Measurements from ENCODE around the gene MTX1.
A peak's percentile ranks its signal among the peaks of the same experiment; 100 is the strongest.
"Not testable (repeated sequence)": the region's sequence is repeated elsewhere in the genome, so short reads cannot be mapped to it uniquely, and the experiment has no call there.

The MTX1 gene

DNA sequence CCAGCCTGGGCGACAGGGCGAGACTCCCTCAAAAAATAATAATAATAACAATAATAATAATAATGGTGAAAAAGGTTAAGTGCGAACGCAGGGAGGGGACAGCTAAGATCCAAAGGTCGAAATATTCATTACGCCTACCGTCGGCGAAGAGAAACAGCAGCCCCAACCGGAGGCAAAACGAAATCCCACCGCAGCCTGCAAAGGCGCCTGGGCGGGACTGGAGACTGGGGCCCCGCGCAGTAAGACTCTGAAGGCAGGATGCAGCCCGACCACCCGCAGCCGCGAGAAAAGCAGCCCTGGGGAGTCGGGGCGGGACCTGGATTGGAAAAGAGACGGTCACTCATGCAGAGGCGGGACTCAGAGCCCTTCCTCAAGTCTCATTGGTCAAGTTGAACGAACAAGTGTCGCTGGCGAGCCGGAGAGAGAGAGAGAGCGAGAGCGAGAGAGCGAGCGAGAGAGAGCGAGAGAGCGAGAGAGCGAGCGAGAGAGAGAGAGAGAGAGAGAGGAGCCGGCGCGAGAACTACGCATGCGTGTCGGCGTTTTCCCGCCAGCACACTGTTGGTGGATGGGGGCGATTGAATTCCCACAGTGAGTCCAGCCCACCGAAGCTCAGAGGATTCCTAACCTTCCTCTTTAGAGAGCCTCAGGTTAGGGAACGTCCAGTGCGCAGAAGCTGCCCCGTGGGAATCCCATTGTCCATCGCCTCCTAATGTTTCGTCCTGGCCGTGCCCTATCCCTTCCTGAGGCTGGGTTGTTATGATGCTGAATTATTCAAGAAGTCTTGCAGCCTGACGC, 36.1 kb downstream of the MTX1 start:
- Histone ChIP-seq H3K27me3 (ENCODE audit: control insufficient read depth, insufficient read depth, low read length) (no peaks in the 10 kb centered on the region), H3K36me3 (ENCODE audit: control insufficient read depth, insufficient read depth, low read length) (peaks cover 4% of the 10 kb centered on the region), H3K9me3 (ENCODE audit: control insufficient read depth, insufficient read depth, low read length) (no peaks in the 10 kb centered on the region), H3K4me1 (ENCODE audit: control insufficient read depth, insufficient read depth, low read length) (peaks cover 5% of the 10 kb centered on the region; the same call in 1 of the 2 replicates), H3K4me3 (ENCODE audit: low read length) (peak overlapping the region; percentile 48; the same call in 1 of the 2 replicates), H3K27ac (ENCODE audit: low read length) (no peak overlapping the region)
- no CpG with 5 or more reads among the region's 53 CpGs for WGBS (ENCODE audit: insufficient coverage, insufficient read length)
- peak; percentile 83 for DNase-seq (ENCODE audit: low read depth, low spot score)

DNA sequence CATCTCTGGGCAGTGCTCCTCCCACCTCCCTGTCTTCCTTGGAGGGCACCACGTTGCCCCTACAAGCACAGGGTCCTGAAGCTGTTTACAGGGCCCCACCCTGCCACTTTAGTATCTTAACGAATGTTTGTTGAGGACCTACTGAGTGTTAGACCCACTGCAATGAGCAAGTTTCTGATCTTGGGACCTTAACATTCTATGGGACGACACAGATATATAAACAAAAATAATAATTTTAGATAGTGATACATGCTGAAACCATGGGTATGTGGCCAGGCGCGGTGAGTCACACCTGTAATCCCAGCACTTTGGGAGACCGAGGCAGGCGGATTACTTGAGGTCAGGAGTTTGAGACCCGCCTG, 36.6 kb downstream of the MTX1 start:
- H3K4me1 ChIP-seq (ENCODE audit: control insufficient read depth, insufficient read depth, low read length), result peaks cover 6% of the 10 kb centered on the region; the same call in 1 of the 2 replicates
- no peak overlapping the region for H3K27ac ChIP-seq (ENCODE audit: low read length)
- peaks cover 4% of the 10 kb centered on the region for H3K36me3 ChIP-seq (ENCODE audit: control insufficient read depth, insufficient read depth, low read length)
- peak overlapping the region; percentile 37; the same call in 1 of the 2 replicates for H3K4me3 ChIP-seq (ENCODE audit: low read length)
- DNase-seq (ENCODE audit: low read depth, low spot score), result no peak
- H3K9me3 ChIP-seq (ENCODE audit: control insufficient read depth, insufficient read depth, low read length), result no peaks in the 10 kb centered on the region
- no CpG with 5 or more reads among the region's 8 CpGs for WGBS (ENCODE audit: insufficient coverage, insufficient read length)
- no peaks in the 10 kb centered on the region for H3K27me3 ChIP-seq (ENCODE audit: control insufficient read depth, insufficient read depth, low read length)

DNA sequence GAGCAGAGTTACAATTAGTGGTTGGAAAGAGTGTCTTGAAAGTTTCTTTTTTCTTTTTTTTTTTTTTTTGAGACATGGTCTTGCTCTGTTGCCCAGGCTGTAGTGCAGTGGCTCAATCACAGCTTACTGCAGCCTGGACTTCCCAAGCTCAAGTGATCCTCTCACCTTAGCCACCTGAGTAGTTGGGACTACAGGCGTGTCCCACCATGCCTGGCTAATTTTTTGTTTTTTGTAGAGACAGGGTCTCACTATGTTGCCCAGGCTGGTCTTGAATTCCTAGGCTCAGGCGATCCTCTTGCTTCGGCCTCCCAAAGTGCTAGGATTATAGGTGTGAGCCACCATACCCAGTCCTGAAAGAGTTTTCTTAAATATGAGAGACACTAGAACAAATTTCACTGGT, 38.3 kb downstream of the MTX1 start:
- WGBS (ENCODE audit: insufficient coverage, insufficient read length), result no CpG with 5 or more reads among the region's 3 CpGs
- not testable (repeated sequence) for H3K27me3 ChIP-seq (ENCODE audit: control insufficient read depth, insufficient read depth, low read length); DNase-seq (ENCODE audit: low read depth, low spot score); H3K4me1 ChIP-seq (ENCODE audit: control insufficient read depth, insufficient read depth, low read length); H3K4me3 ChIP-seq (ENCODE audit: low read length); H3K9me3 ChIP-seq (ENCODE audit: control insufficient read depth, insufficient read depth, low read length); H3K36me3 ChIP-seq (ENCODE audit: control insufficient read depth, insufficient read depth, low read length); H3K27ac ChIP-seq (ENCODE audit: low read length)

DNA sequence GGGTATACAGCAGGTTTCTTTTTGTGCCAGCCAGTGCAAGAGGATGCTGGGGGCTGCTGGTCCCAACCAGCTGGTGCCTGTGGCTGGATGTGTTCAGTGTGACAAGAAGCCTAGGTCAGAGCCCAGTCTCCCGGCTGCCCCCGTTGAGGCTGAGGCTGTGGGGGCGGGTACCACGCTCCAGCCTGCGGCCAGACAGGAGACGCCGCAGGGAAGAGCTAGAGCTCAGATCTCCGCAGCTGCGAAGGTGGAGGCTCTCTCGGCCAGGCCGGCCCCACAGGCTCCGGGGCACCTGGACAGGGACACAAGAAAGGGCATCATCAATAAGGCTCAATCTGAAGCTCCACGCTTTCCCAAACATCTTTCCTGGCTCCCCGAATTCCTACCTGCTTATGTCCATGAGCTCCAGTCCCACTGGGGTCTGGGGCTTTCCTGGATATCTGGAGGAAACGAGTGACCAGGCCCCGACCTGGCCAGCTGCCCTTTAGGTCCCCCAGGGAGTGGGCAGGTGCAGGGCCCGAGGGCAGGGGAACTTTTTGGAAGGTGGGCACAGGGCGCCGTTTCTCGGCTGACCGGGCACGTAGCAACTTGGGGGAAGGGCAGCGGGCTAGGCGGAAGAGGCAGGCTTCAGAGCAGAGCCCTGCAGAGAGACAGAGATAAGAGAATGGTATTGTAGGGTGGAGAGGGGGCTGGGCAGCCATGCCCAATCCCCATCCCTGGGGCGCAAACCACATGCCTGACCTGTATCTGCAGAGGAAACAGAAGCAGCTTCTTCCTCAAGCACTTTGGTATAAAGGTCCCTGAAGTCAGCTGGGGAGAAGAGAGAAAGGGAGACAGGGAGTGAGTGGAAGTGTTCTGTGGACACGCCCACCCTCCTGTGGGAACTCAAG, 39.4 kb downstream of the MTX1 start:
- Histone ChIP-seq H3K9me3 (ENCODE audit: control insufficient read depth, insufficient read depth, low read length) (no peaks in the 10 kb centered on the region), H3K27ac (ENCODE audit: low read length) (no peak overlapping the region), H3K27me3 (ENCODE audit: control insufficient read depth, insufficient read depth, low read length) (no peaks in the 10 kb centered on the region), H3K4me3 (ENCODE audit: low read length) (no peak overlapping the region), H3K36me3 (ENCODE audit: control insufficient read depth, insufficient read depth, low read length) (peaks cover 4% of the 10 kb centered on the region), H3K4me1 (ENCODE audit: control insufficient read depth, insufficient read depth, low read length) (peaks cover 4% of the 10 kb centered on the region; the same call in 1 of the 2 replicates)
- no peak for DNase-seq (ENCODE audit: low read depth, low spot score)
- no CpG with 5 or more reads among the region's 26 CpGs for WGBS (ENCODE audit: insufficient coverage, insufficient read length)

DNA sequence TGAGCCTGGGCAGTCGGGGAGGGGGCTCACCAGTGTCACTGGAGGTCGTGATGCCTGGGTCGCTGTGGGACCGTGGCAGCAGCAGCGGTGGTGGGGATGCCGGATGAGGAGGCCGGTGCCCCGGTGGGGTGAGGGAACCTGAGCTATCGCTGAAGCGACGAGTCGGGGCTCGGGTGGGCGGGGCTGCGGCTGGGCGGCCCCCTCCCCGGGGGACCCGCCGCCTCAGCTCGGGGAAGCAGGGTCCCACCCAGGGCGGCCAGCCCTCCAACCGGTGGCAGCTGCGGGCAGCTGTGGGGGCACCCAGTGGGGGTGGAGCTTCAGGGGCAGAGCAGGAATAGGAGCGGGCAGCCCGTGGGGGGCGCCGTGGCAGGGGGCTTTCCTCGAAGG, 41.7 kb downstream of the MTX1 start:
- H3K36me3 ChIP-seq (ENCODE audit: control insufficient read depth, insufficient read depth, low read length), result peaks cover 4% of the 10 kb centered on the region
- no CpG with 5 or more reads among the region's 28 CpGs for WGBS (ENCODE audit: insufficient coverage, insufficient read length)
- H3K4me1 ChIP-seq (ENCODE audit: control insufficient read depth, insufficient read depth, low read length), result peaks cover 7% of the 10 kb centered on the region
- H3K27me3 ChIP-seq (ENCODE audit: control insufficient read depth, insufficient read depth, low read length), result no peaks in the 10 kb centered on the region
- peak overlapping the region; percentile 29; the same call in 1 of the 2 replicates for H3K4me3 ChIP-seq (ENCODE audit: low read length)
- no peak overlapping the region for H3K27ac ChIP-seq (ENCODE audit: low read length)
- H3K9me3 ChIP-seq (ENCODE audit: control insufficient read depth, insufficient read depth, low read length), result no peaks in the 10 kb centered on the region
- no peak for DNase-seq (ENCODE audit: low read depth, low spot score)

DNA sequence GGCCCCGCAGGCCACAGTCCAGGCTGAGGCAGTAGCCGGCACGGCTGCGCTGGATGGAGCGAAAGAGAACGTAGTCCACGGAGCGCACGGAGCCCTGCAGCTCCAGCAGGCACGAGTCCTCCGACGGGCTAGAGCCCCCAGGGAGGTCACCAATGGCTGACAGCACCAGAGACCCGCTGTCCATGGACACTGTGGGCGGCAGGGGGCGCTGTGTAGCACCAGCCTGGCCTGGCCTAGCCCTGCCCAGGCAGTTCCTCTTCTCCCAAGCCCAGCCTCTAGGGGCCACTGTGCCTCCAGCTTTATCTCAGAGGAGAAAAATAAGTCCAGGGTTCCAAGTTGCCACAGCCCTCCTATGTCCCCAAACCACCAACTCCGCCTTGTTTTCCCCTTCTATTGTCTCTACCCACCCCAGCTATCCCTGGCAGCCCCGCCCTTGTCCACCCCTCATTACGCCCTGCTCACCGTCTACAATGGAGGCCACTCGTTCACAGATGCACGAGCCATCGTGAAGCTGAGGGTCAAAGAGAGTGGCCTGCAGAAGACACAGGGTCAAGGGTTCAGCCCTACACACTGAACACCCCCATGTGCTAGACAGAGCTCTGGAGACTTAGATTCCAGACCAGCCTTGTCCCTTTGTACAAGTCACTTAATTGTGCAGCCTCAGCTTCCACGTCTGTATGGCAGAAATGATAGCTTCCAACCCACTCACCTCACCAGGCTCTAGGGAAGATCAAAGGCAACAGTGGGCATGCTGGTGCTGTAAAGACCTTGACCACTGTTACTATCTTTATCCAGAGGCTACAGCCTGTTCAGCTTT, 42.3 kb downstream of the MTX1 start:
- no peaks in the 10 kb centered on the region for H3K9me3 ChIP-seq (ENCODE audit: control insufficient read depth, insufficient read depth, low read length)
- H3K4me1 ChIP-seq (ENCODE audit: control insufficient read depth, insufficient read depth, low read length), result peaks cover 7% of the 10 kb centered on the region
- peaks cover 4% of the 10 kb centered on the region for H3K36me3 ChIP-seq (ENCODE audit: control insufficient read depth, insufficient read depth, low read length)
- no peak overlapping the region for H3K27ac ChIP-seq (ENCODE audit: low read length)
- H3K27me3 ChIP-seq (ENCODE audit: control insufficient read depth, insufficient read depth, low read length), result no peaks in the 10 kb centered on the region
- no CpG with 5 or more reads among the region's 23 CpGs for WGBS (ENCODE audit: insufficient coverage, insufficient read length)
- H3K4me3 ChIP-seq (ENCODE audit: low read length), result peak overlapping the region; percentile 29; the same call in 1 of the 2 replicates
- DNase-seq (ENCODE audit: low read depth, low spot score), result no peak

DNA sequence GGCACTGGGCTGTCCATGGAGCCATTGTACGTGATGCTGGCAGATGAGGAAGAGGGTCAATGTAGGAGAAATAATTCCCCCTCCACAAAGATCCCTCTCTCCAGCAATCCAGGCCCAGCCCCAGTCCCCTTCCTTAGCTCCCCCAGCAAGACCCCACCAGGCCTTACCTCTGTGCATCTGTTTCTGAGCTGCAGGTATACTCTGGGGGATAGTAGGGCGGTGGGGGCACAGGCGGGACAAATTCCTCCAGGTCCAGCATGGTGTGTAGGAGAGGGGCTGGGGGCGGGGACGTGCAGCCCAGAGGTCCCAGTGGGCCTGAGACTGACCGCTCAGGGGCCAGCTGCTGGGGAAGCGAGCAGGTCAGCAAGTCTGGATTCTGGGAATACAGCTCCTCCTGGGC, 43.1 kb downstream of the MTX1 start:
- DNase-seq (ENCODE audit: low read depth, low spot score), result no peak
- H3K27me3 ChIP-seq (ENCODE audit: control insufficient read depth, insufficient read depth, low read length), result no peaks in the 10 kb centered on the region
- H3K9me3 ChIP-seq (ENCODE audit: control insufficient read depth, insufficient read depth, low read length), result no peaks in the 10 kb centered on the region
- no CpG with 5 or more reads among the region's 7 CpGs for WGBS (ENCODE audit: insufficient coverage, insufficient read length)
- peaks cover 4% of the 10 kb centered on the region for H3K36me3 ChIP-seq (ENCODE audit: control insufficient read depth, insufficient read depth, low read length)
- H3K27ac ChIP-seq (ENCODE audit: low read length), result no peak overlapping the region
- H3K4me3 ChIP-seq (ENCODE audit: low read length), result no peak overlapping the region
- H3K4me1 ChIP-seq (ENCODE audit: control insufficient read depth, insufficient read depth, low read length), result peaks cover 7% of the 10 kb centered on the region

DNA sequence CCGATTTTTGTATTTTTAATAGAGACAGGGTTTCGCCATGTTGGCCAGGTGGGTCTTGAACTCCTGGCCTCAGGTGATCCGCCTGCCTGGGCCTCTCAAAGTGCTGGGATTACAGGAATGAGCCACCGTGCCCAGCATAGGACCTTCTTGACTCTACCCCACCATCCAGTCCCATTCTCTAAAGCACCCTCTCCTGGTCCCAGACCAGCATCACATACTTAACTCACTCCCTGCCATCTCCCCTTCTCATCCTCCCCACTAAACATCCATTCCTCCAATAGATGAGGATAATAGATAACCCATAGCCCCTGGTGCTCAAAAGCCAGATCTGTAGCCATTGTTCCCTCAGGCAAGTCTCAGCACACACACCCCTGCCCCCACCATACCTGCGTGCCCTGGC, 44.7 kb downstream of the MTX1 start:
- Histone ChIP-seq H3K4me1 (ENCODE audit: control insufficient read depth, insufficient read depth, low read length) (peaks cover 7% of the 10 kb centered on the region), H3K9me3 (ENCODE audit: control insufficient read depth, insufficient read depth, low read length) (no peaks in the 10 kb centered on the region), H3K27me3 (ENCODE audit: control insufficient read depth, insufficient read depth, low read length) (no peaks in the 10 kb centered on the region), H3K36me3 (ENCODE audit: control insufficient read depth, insufficient read depth, low read length) (no peaks in the 10 kb centered on the region; the same call in none of the 2 replicates), H3K4me3 (ENCODE audit: low read length) (no peak overlapping the region), H3K27ac (ENCODE audit: low read length) (no peak overlapping the region)
- DNase-seq (ENCODE audit: low read depth, low spot score), result no peak
- WGBS (ENCODE audit: insufficient coverage, insufficient read length), result no CpG with 5 or more reads among the region's 5 CpGs

DNA sequence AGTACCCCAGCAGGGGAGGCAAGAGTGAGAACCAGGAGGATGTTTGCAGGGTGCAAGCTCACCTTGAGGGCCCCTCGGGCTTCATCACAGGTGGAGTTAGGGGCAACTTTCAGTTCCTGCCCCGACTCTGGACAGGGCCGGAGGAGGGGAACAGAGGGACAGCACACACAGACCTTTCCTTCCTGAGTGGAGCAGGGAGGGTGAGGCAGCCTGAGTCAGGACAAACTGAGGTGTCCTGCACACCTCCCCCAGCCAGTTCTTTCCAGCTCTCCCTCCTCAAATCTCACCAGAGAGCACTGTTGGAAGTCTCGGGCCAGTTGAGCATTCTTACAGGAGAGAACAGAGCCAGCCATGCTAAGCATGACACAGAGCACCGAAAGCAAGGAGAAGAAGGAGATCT, 45.3 kb downstream of the MTX1 start:
- WGBS (ENCODE audit: insufficient coverage, insufficient read length), result no CpG with 5 or more reads among the region's 5 CpGs
- Histone ChIP-seq H3K9me3 (ENCODE audit: control insufficient read depth, insufficient read depth, low read length) (no peaks in the 10 kb centered on the region), H3K4me1 (ENCODE audit: control insufficient read depth, insufficient read depth, low read length) (peaks cover 7% of the 10 kb centered on the region), H3K27ac (ENCODE audit: low read length) (no peak overlapping the region), H3K27me3 (ENCODE audit: control insufficient read depth, insufficient read depth, low read length) (no peaks in the 10 kb centered on the region), H3K36me3 (ENCODE audit: control insufficient read depth, insufficient read depth, low read length) (no peaks in the 10 kb centered on the region; the same call in 1 of the 2 replicates), H3K4me3 (ENCODE audit: low read length) (no peak overlapping the region)
- no peak for DNase-seq (ENCODE audit: low read depth, low spot score)

DNA sequence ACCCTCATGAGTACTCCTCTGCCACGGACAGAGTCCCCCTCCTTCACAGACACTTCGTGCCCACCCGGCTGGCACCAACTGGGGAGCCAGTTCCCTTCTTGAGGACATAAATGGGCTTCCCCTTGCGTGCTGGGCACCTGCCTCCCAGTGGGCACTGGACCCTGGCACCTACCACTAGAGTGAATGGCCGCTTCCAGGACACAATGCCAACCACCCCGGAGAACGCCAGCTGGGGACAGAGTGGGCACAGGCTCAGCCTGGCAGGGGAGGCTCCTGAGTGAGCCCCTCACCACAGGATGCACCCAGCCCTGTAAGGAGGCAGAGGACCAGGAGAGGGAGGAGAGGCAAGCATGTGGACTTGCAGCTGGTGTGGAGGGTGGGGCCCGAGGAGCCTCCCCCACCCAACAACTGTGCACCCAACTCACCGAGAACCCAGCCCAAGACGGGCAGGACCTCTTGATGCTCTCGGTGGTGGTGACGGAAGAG, 45.8 kb downstream of the MTX1 start:
- Histone ChIP-seq H3K36me3 (ENCODE audit: control insufficient read depth, insufficient read depth, low read length) (no peaks in the 10 kb centered on the region; the same call in 1 of the 2 replicates), H3K27me3 (ENCODE audit: control insufficient read depth, insufficient read depth, low read length) (no peaks in the 10 kb centered on the region), H3K4me3 (ENCODE audit: low read length) (peak overlapping the region; percentile 65; the same call in 1 of the 2 replicates), H3K9me3 (ENCODE audit: control insufficient read depth, insufficient read depth, low read length) (no peaks in the 10 kb centered on the region), H3K27ac (ENCODE audit: low read length) (no peak overlapping the region), H3K4me1 (ENCODE audit: control insufficient read depth, insufficient read depth, low read length) (peaks cover 7% of the 10 kb centered on the region)
- DNase-seq (ENCODE audit: low read depth, low spot score), result no peak
- no CpG with 5 or more reads among the region's 12 CpGs for WGBS (ENCODE audit: insufficient coverage, insufficient read length)

Data from iPS DF 6.9 (cell line).